Measurements from ENCODE around the gene ADARB2.

- TF ChIP-seq ZBTB1 (tag by site-specific recombination; IDR thresholded peaks at IDR 0.05): no peak
- TF ChIP-seq ZNF585B (tag by site-specific recombination; IDR thresholded peaks at IDR 0.05): no peak
- no peak for TF ChIP-seq BCL11A (tag by site-specific recombination; IDR thresholded peaks at IDR 0.05; ENCODE audit: low read depth)
- no peak for TF ChIP-seq ZBTB7A (tag by site-specific recombination; IDR thresholded peaks at IDR 0.05; ENCODE audit: low read depth)
- no peak for TF ChIP-seq ZNF214 (tag by site-specific recombination; IDR thresholded peaks at IDR 0.05; ENCODE audit: borderline replicate concordance)
- TF ChIP-seq KLF7 (tag by site-specific recombination; IDR thresholded peaks at IDR 0.05; ENCODE audit: borderline replicate concordance): no peak
- no peak for TF ChIP-seq CTCF (tag by site-specific recombination; IDR thresholded peaks at IDR 0.05)
These were observed 133.1 kb downstream of the ADARB2 start for GRCh38 chr10:1604246-1604645.
